HEK293T (cell line): Measurements from ENCODE around the gene STX1B.
"Not testable (repeated sequence)": the region's sequence is repeated elsewhere in the genome, so short reads cannot be mapped to it uniquely, and the experiment has no call there.

Experiments used
- CTCF ChIA-PET: fragments of 350-600 bp; formaldehyde crosslinking; extraction: SDS; loops from one replicate; lab custom pipeline; 2021; ENCODE audit warnings: antibody characterized with exemption, inconsistent platforms; lab: Yijun Ruan, JAX
- POLR2A ChIA-PET: fragments of 350-600 bp; formaldehyde crosslinking; extraction: SDS; loops from one replicate; lab custom pipeline; 2020; ENCODE audit warnings: antibody characterized with exemption, inconsistent platforms; lab: Yijun Ruan, JAX
- DNase-seq: peaks from one replicate; pipeline ENCODE4 v3.0.0; 2012; ENCODE audit warnings: mixed read lengths; ENCODE audit errors: extremely low spot score
- ARNT ChIP-seq: fragments of 450-650 bp; IDR thresholded peaks from 2 replicates; pipeline ENCODE4 v1.6.1; 2017; ENCODE audit warnings: mild to moderate bottlenecking
- BHLHE40 ChIP-seq: fragments of 450-650 bp; IDR thresholded peaks from 2 replicates; pipeline ENCODE4 v1.6.1; 2016; ENCODE audit warnings: mild to moderate bottlenecking, moderate library complexity, borderline replicate concordance
- CTBP1 ChIP-seq: fragments of 450-650 bp; IDR thresholded peaks from 2 replicates; pipeline ENCODE4 v1.6.1; 2016; ENCODE audit warnings: borderline replicate concordance
- ELF4 ChIP-seq: fragments of 450-650 bp; IDR thresholded peaks from 2 replicates; pipeline ENCODE4 v1.6.1; 2017; ENCODE audit warnings: antibody characterized with exemption
- FOXA1 ChIP-seq: fragments of 450-650 bp; IDR thresholded peaks from 2 replicates; pipeline ENCODE4 v1.6.1; 2016; ENCODE audit warnings: mild to moderate bottlenecking
- FOXK2 ChIP-seq: fragments of 450-650 bp; IDR thresholded peaks from 2 replicates; pipeline ENCODE4 v1.6.1; 2016; ENCODE audit warnings: mild to moderate bottlenecking
- FOXM1 ChIP-seq: fragments of 450-650 bp; IDR thresholded peaks from 2 replicates; pipeline ENCODE4 v1.6.1; 2017; ENCODE audit warnings: mild to moderate bottlenecking, borderline replicate concordance
- HDGF ChIP-seq: fragments of 450-650 bp; IDR thresholded peaks from 2 replicates; pipeline ENCODE4 v1.6.1; 2017; ENCODE audit warnings: antibody characterized with exemption, borderline replicate concordance
- L3MBTL2 ChIP-seq: fragments of 450-650 bp; conservative IDR thresholded peaks from 2 replicates; pipeline ENCODE4 v1.6.1; 2016; ENCODE audit warnings: mild to moderate bottlenecking
- LEF1 ChIP-seq: fragments of 450-650 bp; IDR thresholded peaks from 2 replicates; pipeline ENCODE4 v1.6.1; 2017; ENCODE audit warnings: mild to moderate bottlenecking, borderline replicate concordance
- NFRKB ChIP-seq: fragments of 450-650 bp; IDR thresholded peaks from 2 replicates; pipeline ENCODE4 v1.6.1; 2016; ENCODE audit warnings: mild to moderate bottlenecking, moderate library complexity
- SP1 ChIP-seq: fragments of 450-650 bp; IDR thresholded peaks from 2 replicates; pipeline ENCODE4 v1.6.1; 2017
- SUZ12 ChIP-seq: fragments of 450-650 bp; IDR thresholded peaks from 2 replicates; pipeline ENCODE4 v1.6.1; 2016; ENCODE audit warnings: mild to moderate bottlenecking
- TARDBP ChIP-seq: fragments of 450-650 bp; IDR thresholded peaks from 2 replicates; pipeline ENCODE4 v1.6.1; 2016
- ZNF384 ChIP-seq: fragments of 450-650 bp; IDR thresholded peaks from 2 replicates; pipeline ENCODE4 v1.6.1; 2016
- TF ChIP-seq, protein P1 (sequence below): fragments of 450-650 bp; IDR thresholded peaks from 2 replicates; pipeline ENCODE4 v1.6.1; 2016

Gene STX1B

GRCh38 chr16:30944352-30944751, 66.1 kb downstream of the STX1B start:
- TF ChIP-seq LEF1, result no peak
- TF ChIP-seq ELF4, result no peak
- no peak for TF ChIP-seq TARDBP
- TF ChIP-seq SUZ12, result no peak
- TF ChIP-seq, protein P1, sequence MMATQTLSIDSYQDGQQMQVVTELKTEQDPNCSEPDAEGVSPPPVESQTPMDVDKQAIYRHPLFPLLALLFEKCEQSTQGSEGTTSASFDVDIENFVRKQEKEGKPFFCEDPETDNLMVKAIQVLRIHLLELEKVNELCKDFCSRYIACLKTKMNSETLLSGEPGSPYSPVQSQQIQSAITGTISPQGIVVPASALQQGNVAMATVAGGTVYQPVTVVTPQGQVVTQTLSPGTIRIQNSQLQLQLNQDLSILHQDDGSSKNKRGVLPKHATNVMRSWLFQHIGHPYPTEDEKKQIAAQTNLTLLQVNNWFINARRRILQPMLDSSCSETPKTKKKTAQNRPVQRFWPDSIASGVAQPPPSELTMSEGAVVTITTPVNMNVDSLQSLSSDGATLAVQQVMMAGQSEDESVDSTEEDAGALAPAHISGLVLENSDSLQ, result no peak
- TF ChIP-seq ARNT, result no peak
- TF ChIP-seq L3MBTL2, result no peak
- TF ChIP-seq FOXA1, result no peak
- ChIA-PET POLR2A (no interaction called here), CTCF (interaction anchor here (0.7 to 5.6 kb wide), 2 partner anchors 10 to 113 kb away, joined by 3 to 39 read pairs; no protein-coding TSS in a partner anchor)
- DNase-seq, result no peak

DNA sequence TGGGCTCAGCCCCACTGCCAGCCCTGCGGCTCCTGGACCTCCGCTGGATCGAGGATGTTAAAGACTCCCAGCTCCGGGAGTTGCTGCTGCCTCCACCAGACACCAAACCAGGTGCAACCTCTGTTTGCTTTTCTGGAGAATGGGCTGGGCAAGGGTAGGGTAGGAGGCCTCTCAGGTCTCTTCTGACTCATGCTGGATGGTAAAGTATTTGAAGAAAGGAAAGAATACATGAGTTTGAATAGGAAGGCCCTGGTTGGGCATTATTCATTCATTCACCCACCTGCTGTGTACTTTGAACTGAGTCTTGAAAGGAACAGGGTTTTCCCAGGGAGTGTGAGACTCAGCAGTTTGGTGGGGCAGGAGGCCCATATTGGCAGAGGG, 68.0 kb downstream of the STX1B start:
- ChIA-PET CTCF (interaction anchor here (0.6 to 5.6 kb wide), 14 partner anchors 10 to 910 kb away, joined by 3 to 39 read pairs (median 4); no protein-coding TSS in a partner anchor), POLR2A (interaction anchor here (0.7 to 2.1 kb wide), 6 partner anchors 13 to 194 kb away, joined by 3 to 9 read pairs (median 3); partner anchors contain the start of genes FBXL19, PHKG2 and ZNF629)
- DNase-seq, result no peak

GRCh38 chr16:30941600-30942425, 68.6 kb downstream of the STX1B start:
- CTCF ChIA-PET, result interaction anchor here (0.6 to 5.6 kb wide), 17 partner anchors 10 to 910 kb away, joined by 3 to 39 read pairs (median 4); no protein-coding TSS in a partner anchor
- POLR2A ChIA-PET, result interaction anchor here (0.7 to 2.1 kb wide), 8 partner anchors 13 to 194 kb away, joined by 3 to 9 read pairs (median 3); partner anchors contain the start of genes FBXL19, PHKG2 and ZNF629
- TF ChIP-seq CTBP1, result no peak
- peak; percentile 99 for TF ChIP-seq HDGF
- peak; percentile 93 for DNase-seq

More for the DNA sequence above, 68.0 kb downstream of the STX1B start:
- TF ChIP-seq FOXK2, result no peak
- no peak for TF ChIP-seq BHLHE40
- TF ChIP-seq HDGF, result no peak
- TF ChIP-seq LEF1, result no peak
- TF ChIP-seq ARNT, result no peak
- TF ChIP-seq FOXM1, result no peak
- TF ChIP-seq, protein P1, result no peak
- no peak for TF ChIP-seq ELF4
- no peak for TF ChIP-seq ZNF384
- no peak for TF ChIP-seq SP1
- TF ChIP-seq SUZ12, result no peak
- TF ChIP-seq CTBP1, result no peak
- TF ChIP-seq FOXA1, result no peak
- no peak for TF ChIP-seq NFRKB
- no peak for TF ChIP-seq TARDBP
- no peak for TF ChIP-seq L3MBTL2

DNA sequence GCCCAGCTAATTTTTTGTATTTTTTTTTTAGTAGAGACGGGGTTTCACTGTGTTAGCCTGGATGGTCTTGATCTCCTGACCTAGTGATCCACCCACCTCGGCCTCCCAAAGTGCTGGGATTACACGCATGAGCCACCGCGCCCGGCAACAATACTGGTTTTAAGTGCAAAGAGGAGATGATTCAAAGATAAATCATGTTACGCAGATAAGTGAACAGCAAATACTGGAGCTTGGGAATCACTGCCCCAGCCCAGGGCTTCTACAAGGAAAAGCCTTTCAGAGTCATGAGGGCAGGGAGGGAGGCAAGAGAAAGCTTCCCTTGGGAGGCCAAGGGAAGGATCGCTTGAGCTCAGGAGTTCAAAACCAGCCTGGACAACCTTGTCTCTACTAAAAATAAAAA, 70.9 kb downstream of the STX1B start:
- CTCF ChIA-PET, result interaction anchor here (0.9 kb wide), 1 partner anchor 14 kb away, joined by 3 read pairs; no protein-coding TSS in a partner anchor

More for the DNA sequence above, 70.9 kb downstream of the STX1B start:
- POLR2A ChIA-PET, DNase-seq: not testable (repeated sequence)
